ENCODE results near the gene VPS26C. TPM values are rescaled to one million over a fixed set of nuclear protein-coding genes. Genes with fewer than 3 reads are reported as not detected.

The VPS26C gene
- total and polyA plus RNA-seq, 10 of the 15 experiments (the other 5 are each of a cell fraction or from before 2014, with no cell fraction given): 32.5 to 65.1 (median 48.0) TPM

- TF ChIP-seq IKZF1 (conservative IDR thresholded peaks at IDR 0.05) (peak; percentile 98), ZNF622 (IDR thresholded peaks at IDR 0.05) (no peak), GATAD2B (conservative IDR thresholded peaks at IDR 0.05; ENCODE audit: low read depth) (peak; percentile 74), ESRRA (IDR thresholded peaks at IDR 0.05; ENCODE audit: low read length) (no peak), E4F1 (IDR thresholded peaks at IDR 0.05; ENCODE audit: borderline replicate concordance, partially characterized antibody) (peak; percentile 72), NFYA (IDR thresholded peaks at IDR 0.05; ENCODE audit: borderline replicate concordance, low read depth, low read length) (no peak), CHD1 (IDR thresholded peaks at IDR 0.05; ENCODE audit: low read depth, low read length) (no peak), CEBPB (IDR thresholded peaks at IDR 0.05; ENCODE audit: borderline replicate concordance in 1 of 2, low read depth in 2 of 2, low read length in 2 of 2) (no peak), CEBPZ (IDR thresholded peaks at IDR 0.05; ENCODE audit: low read depth, low read length) (no peak), SUPT20H (IDR thresholded peaks at IDR 0.05; ENCODE audit: borderline replicate concordance, control insufficient read depth, low read depth, low read length) (no peak), MAX (IDR thresholded peaks at IDR 0.05; ENCODE audit: low read depth, low read length) (peak; percentile 91), MLLT1 (IDR thresholded peaks at IDR 0.05) (peak; percentile 60), IRF4 (IDR thresholded peaks at IDR 0.05; ENCODE audit: low read depth, low read length) (peak; percentile 70), ZBTB11 (CRISPR knock-in tag; IDR thresholded peaks at IDR 0.05) (peak; percentile 73), TCF3 (IDR thresholded peaks at IDR 0.05; ENCODE audit: borderline replicate concordance, insufficient read depth, low read depth, low read length) (no peak; the same call in 1 of the 2 replicates), HCFC1 (IDR thresholded peaks at IDR 0.05; ENCODE audit: low read length) (peak; percentile 27), USF2 (IDR thresholded peaks at IDR 0.05; ENCODE audit: borderline replicate concordance, low read depth, low read length) (peak; percentile 91)
Measured at GRCh38 chr21:37220981-37221664, 46.0 kb downstream of the VPS26C start (continued).
